Measurements from ENCODE around the gene CNNM1.

DNA sequence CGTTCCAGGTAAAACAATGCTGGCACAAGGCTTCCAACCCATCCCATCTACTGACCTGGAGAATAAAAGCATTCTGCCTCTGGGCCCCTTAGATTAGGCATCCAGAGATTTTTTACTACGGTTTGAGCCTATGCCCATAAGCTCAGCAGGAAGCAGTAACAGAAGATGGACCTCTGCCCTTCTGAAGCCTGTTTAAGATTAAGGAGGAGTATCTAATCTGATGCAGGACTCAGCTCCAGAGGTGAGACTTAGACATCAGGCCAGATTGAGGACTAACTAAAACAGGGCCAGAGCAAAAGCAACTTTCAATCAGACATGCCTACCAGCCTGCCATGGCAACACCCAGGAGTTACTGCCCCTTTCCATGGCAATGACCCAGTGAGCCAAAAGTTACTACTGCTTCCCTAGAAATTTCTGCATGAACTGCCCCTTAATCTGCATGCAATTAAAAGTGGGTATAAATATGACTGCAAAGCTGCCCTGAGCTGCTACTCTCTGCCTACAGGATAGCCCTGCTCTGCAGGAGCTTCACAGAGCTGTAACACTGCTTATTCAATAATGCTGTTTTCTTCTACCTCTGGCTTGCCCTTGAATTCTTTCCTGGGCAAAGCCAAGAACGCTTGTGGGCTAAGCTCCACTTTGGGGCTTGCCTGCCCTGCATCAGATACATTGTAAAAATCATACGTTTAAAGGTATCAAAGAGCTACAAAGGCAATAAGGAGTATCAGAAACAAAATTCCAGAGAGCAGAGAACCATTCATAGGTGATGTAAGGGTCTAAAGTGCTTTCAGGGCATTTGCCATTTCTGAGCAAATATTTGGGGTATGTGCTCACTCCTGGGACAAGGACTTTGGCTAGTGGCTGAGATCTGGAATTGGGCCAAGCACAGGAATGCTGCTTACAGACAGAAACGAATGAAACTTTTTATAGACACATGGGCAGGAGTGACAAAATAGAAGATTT lies 25.0 kb upstream of the CNNM1 start:
- no peak for TF ChIP-seq CTCF (conservative IDR thresholded peaks at IDR 0.05 in 1 of 2, IDR thresholded peaks at IDR 0.05 in 1 of 2; ENCODE audit: extremely low read depth in 1 of 2, insufficient read depth in 1 of 2, low read depth in 1 of 2, low read length in 2 of 2)
- no peak for TF ChIP-seq EZH2 (IDR thresholded peaks at IDR 0.05; ENCODE audit: borderline replicate concordance, low read length)
